Activated T-cell treated with anti-CD3 and anti-CD28 coated beads for 4 hours (primary cell): ENCODE data around the gene SLC5A9.
"Not testable (repeated sequence)": the region's sequence is repeated elsewhere in the genome, so short reads cannot be mapped to it uniquely, and the experiment has no call there.

Experiments used
- DNase-seq: peaks from one replicate; pipeline ENCODE4 v3.0.0-alpha.2; 2020

The SLC5A9 gene

GRCh38 chr1:48222501-48223242, at the start of gene SLC5A9:
TSS of gene SLC5A9 (plus strand) at chr1:48222716. CDS start at chr1:48222737, 21 bp downstream.
- DNase-seq: no peak

- DNase-seq: no peak
Measured at GRCh38 chr1:48175116-48175515, 47.4 kb upstream of the SLC5A9 start.

GRCh38 chr1:48177257-48177656, 45.3 kb upstream of the SLC5A9 start:
- no peak for DNase-seq

- DNase-seq: no peak
Measured at GRCh38 chr1:48181669-48182367, 40.7 kb upstream of the SLC5A9 start.

GRCh38 chr1:48182439-48182838, 40.1 kb upstream of the SLC5A9 start:
- DNase-seq: no peak

- DNase-seq: no peak
Measured at GRCh38 chr1:48186306-48186839, 36.1 kb upstream of the SLC5A9 start.

GRCh38 chr1:48187969-48188563, 34.5 kb upstream of the SLC5A9 start:
- DNase-seq: no peak

- no peak for DNase-seq
Measured at GRCh38 chr1:48190881-48191280, 31.6 kb upstream of the SLC5A9 start.

GRCh38 chr1:48194801-48195200, 27.7 kb upstream of the SLC5A9 start:
- DNase-seq: no peak

- no peak for DNase-seq
Measured at GRCh38 chr1:48196237-48196636, 26.3 kb upstream of the SLC5A9 start.

GRCh38 chr1:48198970-48199369, 23.5 kb upstream of the SLC5A9 start:
- no peak for DNase-seq

GRCh38 chr1:48200166-48200900, 22.2 kb upstream of the SLC5A9 start:
- DNase-seq: no peak

- peak; percentile 40 for DNase-seq
Measured at GRCh38 chr1:48202030-48202752, 20.3 kb upstream of the SLC5A9 start.

GRCh38 chr1:48203287-48203900, 19.1 kb upstream of the SLC5A9 start:
- no peak for DNase-seq

- DNase-seq: no peak
Measured at GRCh38 chr1:48205522-48205921, 17.0 kb upstream of the SLC5A9 start.

GRCh38 chr1:48206371-48206770, 16.1 kb upstream of the SLC5A9 start:
- no peak for DNase-seq

GRCh38 chr1:48207131-48207530, 15.4 kb upstream of the SLC5A9 start:
- no peak for DNase-seq

- DNase-seq: no peak
Measured at GRCh38 chr1:48207536-48208075, 14.9 kb upstream of the SLC5A9 start.

GRCh38 chr1:48208251-48208650, 14.3 kb upstream of the SLC5A9 start:
- DNase-seq: no peak

GRCh38 chr1:48208652-48209051, 13.9 kb upstream of the SLC5A9 start:
- no peak for DNase-seq

GRCh38 chr1:48213462-48213861, 9.1 kb upstream of the SLC5A9 start:
- DNase-seq: not testable (repeated sequence)

GRCh38 chr1:48214366-48214765, 8.2 kb upstream of the SLC5A9 start:
- not testable (repeated sequence) for DNase-seq
